Right atrium auricular region (tissue), 2 donors: ENCODE results near the gene DIP2B. TPM values are rescaled to one million over a fixed set of nuclear protein-coding genes. Genes with fewer than 3 reads are reported as not detected.

Experiments
- DNase-seq: peaks from one replicate; pipeline ENCODE4 v3.0.0-alpha.2; 2019; ENCODE audit warnings: low spot score
- H3K27ac ChIP-seq, 2 donors: fragments of 200-600 bp; sonication (generic); 1 replicate in 1 of 2; 2 replicates in 1 of 2; pipeline ENCODE4 v1.5.1; 2016 to 2019
- H3K27me3 ChIP-seq, 2 donors: fragments of 200-600 bp; sonication (generic); one replicate each; pipeline versions ENCODE4 v1.5.1 to v1.6.0; 2017 to 2019
- H3K36me3 ChIP-seq: fragments of 200-600 bp; sonication (generic); one replicate; pipeline ENCODE4 v1.5.1; 2016
- H3K4me1 ChIP-seq, 2 donors: fragments of 200-600 bp; sonication (generic); one replicate each; pipeline versions ENCODE4 v1.5.1 to v1.6.0; 2017 to 2019
- H3K4me3 ChIP-seq, 2 donors: fragments of 200-600 bp; sonication (generic); 1 replicate in 1 of 2; 2 replicates in 1 of 2; pipeline ENCODE4 v1.5.1; 2017 to 2019; ENCODE audit warnings: mild to moderate bottlenecking in 1 of 2, moderate library complexity in 1 of 2
- H3K9me3 ChIP-seq, 2 donors: fragments of 200-600 bp; sonication (generic); one replicate each; pipeline ENCODE4 v1.5.1; 2019
- CTCF ChIP-seq, 2 donors: fragments of 200-600 bp; sonication (generic); IDR thresholded peaks; one replicate each; pipeline ENCODE4 v1.5.1; 2019; ENCODE audit warnings: antibody characterized with exemption in 2 of 2
- total RNA-seq, 2 donors: library from RNA; depleted of rRNA; stranded (reverse); fragments of >200 nt; gene quantifications; one replicate each; pipeline ENCODE4 v1.1.0, GENCODE V29; 2016

Gene DIP2B
- total RNA-seq, 2 donors from 2014 or later: 11.6 to 15.2 TPM

GRCh38 chr12:50589650-50590435 lies 85.1 kb downstream of the DIP2B start:
- no peak for DNase-seq
- H3K4me1 ChIP-seq: no peaks in the 10 kb centered on the region
- H3K27me3 ChIP-seq: no peaks in the 10 kb centered on the region
- TF ChIP-seq CTCF (IDR thresholded peaks at IDR 0.05): no peak
- no peaks in the 10 kb centered on the region for H3K9me3 ChIP-seq
- H3K27ac ChIP-seq: no peak overlapping the region
- no peak overlapping the region for H3K4me3 ChIP-seq
- no peaks in the 10 kb centered on the region for H3K36me3 ChIP-seq

GRCh38 chr12:50590869-50591268 lies 86.1 kb downstream of the DIP2B start:
- Histone ChIP-seq H3K4me3 (no peak overlapping the region), H3K36me3 (no peaks in the 10 kb centered on the region), H3K9me3 (no peaks in the 10 kb centered on the region), H3K27me3 (no peaks in the 10 kb centered on the region), H3K27ac (no peak overlapping the region), H3K4me1 (no peaks in the 10 kb centered on the region)
- DNase-seq: no peak
- no peak for TF ChIP-seq CTCF (IDR thresholded peaks at IDR 0.05)

- Histone ChIP-seq H3K27me3 (no peaks in the 10 kb centered on the region), H3K36me3 (no peaks in the 10 kb centered on the region), H3K4me1 (peaks cover 0 to 13% of the 10 kb centered on the region in 2 donors), H3K9me3 (no peaks in the 10 kb centered on the region), H3K27ac (no peak overlapping the region), H3K4me3 (no peak overlapping the region)
- DNase-seq: no peak
- TF ChIP-seq CTCF (IDR thresholded peaks at IDR 0.05): no peak
Observed at GRCh38 chr12:50595667-50596066, 90.9 kb downstream of the DIP2B start.

- no peaks in the 10 kb centered on the region for H3K36me3 ChIP-seq
- H3K4me1 ChIP-seq: peaks cover 0 to 13% of the 10 kb centered on the region in 2 donors
- H3K9me3 ChIP-seq: no peaks in the 10 kb centered on the region
- no peak overlapping the region for H3K4me3 ChIP-seq
- H3K27ac ChIP-seq: no peak overlapping the region
- no peak for TF ChIP-seq CTCF (IDR thresholded peaks at IDR 0.05)
- H3K27me3 ChIP-seq: no peaks in the 10 kb centered on the region
- peak; percentile 61 for DNase-seq
Observed at GRCh38 chr12:50597200-50598195, 92.7 kb downstream of the DIP2B start.

- H3K36me3 ChIP-seq: no peaks in the 10 kb centered on the region
- no peaks in the 10 kb centered on the region for H3K27me3 ChIP-seq
- no peak overlapping the region for H3K4me3 ChIP-seq
- H3K9me3 ChIP-seq: no peaks in the 10 kb centered on the region
- peaks cover 0 to 15% of the 10 kb centered on the region in 2 donors for H3K4me1 ChIP-seq
- no peak overlapping the region for H3K27ac ChIP-seq
- no peak for DNase-seq
- TF ChIP-seq CTCF (IDR thresholded peaks at IDR 0.05): no peak
Observed at GRCh38 chr12:50598321-50598862, 93.6 kb downstream of the DIP2B start.
